Measurements from ENCODE around the gene HES7.

GRCh38 chr17:8143581-8144400 lies 19.9 kb upstream of the HES7 start:
- TF ChIP-seq, protein P1, sequence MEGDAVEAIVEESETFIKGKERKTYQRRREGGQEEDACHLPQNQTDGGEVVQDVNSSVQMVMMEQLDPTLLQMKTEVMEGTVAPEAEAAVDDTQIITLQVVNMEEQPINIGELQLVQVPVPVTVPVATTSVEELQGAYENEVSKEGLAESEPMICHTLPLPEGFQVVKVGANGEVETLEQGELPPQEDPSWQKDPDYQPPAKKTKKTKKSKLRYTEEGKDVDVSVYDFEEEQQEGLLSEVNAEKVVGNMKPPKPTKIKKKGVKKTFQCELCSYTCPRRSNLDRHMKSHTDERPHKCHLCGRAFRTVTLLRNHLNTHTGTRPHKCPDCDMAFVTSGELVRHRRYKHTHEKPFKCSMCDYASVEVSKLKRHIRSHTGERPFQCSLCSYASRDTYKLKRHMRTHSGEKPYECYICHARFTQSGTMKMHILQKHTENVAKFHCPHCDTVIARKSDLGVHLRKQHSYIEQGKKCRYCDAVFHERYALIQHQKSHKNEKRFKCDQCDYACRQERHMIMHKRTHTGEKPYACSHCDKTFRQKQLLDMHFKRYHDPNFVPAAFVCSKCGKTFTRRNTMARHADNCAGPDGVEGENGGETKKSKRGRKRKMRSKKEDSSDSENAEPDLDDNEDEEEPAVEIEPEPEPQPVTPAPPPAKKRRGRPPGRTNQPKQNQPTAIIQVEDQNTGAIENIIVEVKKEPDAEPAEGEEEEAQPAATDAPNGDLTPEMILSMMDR (IDR thresholded peaks at IDR 0.05): no peak
- no peak for TF ChIP-seq TP53 (CRISPR knock-in tag; IDR thresholded peaks at IDR 0.05)
- TF ChIP-seq NFE2L2 (conservative IDR thresholded peaks at IDR 0.05; ENCODE audit: low read length): no peak
- TF ChIP-seq, protein P2, sequence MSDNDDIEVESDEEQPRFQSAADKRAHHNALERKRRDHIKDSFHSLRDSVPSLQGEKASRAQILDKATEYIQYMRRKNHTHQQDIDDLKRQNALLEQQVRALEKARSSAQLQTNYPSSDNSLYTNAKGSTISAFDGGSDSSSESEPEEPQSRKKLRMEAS (IDR thresholded peaks at IDR 0.05): no peak
- TF ChIP-seq RCOR1 (IDR thresholded peaks at IDR 0.05; ENCODE audit: low read depth, low read length): no peak
- no peak for TF ChIP-seq ZFP36 (IDR thresholded peaks at IDR 0.05; ENCODE audit: borderline replicate concordance, partially characterized antibody)
- TF ChIP-seq RARB (CRISPR knock-in tag; IDR thresholded peaks at IDR 0.05): no peak
- TF ChIP-seq KDM5A (IDR thresholded peaks at IDR 0.05): no peak

Measured in A549 (cell line).